Stimulated activated CD8-positive, alpha-beta memory T cell treated with anti-CD3 and anti-CD28 coated beads, Interleukin-15, amount 100 ng/mL, for 48 hours (primary cell): ENCODE data around the gene DAAM1.

Experiments used
- DNase-seq, 2 donors: peaks; one replicate each; pipeline ENCODE4 v3.0.0-alpha.2; 2020; ENCODE audit warnings: low read depth in 2 of 2

Gene DAAM1

DNA sequence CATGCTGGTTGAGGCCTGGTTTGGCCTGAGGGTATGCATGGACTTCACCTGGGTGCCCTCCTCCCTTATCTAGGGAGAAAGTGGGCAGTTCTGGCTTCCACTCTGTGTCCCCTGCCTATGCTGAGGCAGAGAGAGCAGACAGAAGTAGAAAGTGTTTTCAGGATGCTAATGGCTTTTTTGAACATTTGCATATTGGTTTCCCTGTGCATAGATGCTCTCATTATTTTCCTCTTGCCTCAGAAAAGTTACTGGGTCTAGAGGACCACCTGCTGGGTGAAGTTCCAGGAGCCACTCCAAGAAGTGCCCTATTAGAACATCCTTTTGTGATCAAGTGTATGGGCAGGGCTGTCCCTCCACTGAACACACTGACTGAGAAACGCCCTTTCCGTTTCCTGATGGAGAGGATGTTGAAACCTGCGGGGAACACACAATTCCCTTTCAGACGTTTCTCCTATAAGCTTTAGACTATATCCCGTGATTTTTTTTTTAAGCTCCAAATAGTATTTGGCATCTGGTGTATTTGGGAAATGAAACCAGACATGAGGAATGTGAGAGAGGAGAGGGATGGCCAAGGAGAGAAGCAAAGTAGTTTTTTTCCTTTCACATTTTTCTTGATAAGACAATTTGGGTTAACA, 66.6 kb downstream of the DAAM1 start:
- no peak for DNase-seq

DNA sequence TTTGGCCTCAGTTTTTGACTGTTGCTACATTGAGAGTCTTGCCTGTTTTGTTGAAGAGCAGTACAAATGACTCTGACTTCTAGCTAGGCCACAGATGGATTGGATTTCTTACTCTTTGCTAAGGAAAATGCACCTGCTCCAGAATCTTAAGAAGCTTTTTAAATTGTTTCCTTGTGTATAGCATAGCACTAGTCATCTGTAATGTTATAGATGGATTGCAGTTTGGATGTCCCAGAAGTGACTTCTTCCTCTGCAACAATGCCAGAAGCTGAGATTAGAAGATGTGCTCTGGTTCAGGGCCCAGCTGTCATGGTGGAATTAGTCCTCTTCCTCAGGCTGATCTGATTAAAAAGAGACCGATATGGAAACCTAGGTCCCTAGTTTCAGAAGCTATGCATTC, 67.9 kb downstream of the DAAM1 start:
- DNase-seq = no peak

DNA sequence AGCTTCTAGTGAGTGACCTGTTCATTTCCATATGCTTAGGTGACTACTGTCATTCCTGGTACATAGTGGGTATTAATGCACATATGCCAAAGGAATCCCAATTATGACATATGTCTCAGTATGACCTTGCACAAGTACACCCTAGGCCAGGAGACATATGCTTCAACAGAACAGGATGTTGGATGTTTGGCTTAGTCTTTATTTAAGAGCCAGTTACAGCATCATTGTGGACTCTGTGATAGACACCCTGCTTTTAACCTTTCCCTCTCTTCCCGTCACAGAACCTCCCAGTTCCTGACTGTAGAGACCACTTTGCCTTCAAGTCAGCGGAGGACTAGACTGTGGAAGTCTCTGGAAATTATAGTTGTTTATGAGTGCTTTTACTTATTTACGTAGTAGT, 72.9 kb downstream of the DAAM1 start:
- no peak for DNase-seq

- DNase-seq = no peak
These were observed 74.4 kb downstream of the DAAM1 start for GRCh38 chr14:59262717-59263454.

DNA sequence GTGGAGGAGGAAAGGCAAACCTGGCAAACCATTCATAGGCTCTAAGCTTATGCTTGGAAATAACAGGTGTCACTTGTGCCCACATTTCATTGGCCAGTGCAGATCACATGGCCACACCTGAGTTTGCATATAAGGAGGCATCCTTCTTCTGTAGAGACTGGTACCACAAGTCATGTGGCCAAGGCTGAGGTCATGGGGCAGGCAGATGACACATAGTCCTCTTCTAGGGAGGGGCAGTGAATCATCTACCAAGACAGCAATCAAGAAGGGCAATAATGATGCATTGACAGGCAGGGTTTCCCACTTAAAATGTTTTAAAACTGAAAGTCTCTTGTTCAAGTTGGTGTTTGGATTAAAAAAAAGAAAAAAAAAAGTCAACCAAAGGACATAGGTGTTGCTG, 77.3 kb downstream of the DAAM1 start:
- DNase-seq = peak; percentile 23 to 34

DNA sequence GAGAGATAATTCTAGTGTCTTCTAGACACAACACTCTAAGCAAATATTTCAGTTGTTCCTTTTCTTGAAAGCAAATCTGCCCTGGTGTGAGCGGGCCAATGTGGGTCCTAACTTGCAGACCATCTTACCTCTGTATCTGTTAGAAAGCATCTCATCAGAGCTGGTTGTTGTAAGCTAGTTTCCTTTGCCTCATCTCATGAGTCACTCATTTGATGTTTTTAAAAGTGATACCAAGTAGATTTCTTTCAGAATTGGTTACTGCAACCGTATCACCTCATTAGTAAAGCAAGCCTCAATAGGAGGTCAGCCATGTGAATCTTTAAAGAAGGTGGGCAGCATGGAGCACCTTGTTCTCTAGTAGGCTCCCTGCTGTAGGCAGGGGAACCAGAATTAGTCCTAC, 78.6 kb downstream of the DAAM1 start:
- no peak for DNase-seq

DNA sequence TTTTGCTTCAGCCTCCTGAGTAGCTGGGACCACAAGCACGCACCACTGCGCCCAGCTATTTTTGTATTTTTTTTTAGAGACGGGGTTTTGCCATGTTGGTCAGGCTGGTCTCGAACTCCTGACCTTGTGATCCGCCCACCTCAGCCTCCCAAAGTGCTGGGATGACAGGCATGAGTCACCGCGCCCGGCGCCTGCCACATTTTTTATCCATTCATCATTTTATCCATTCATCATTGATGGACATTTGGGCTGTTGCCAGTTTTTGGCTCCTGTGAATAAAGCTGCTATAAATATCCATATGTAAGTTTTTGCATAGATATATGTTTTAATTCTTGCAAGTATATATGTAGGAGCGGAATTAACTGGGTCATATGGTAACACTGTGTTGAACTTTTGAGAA, 79.5 kb downstream of the DAAM1 start:
- no peak for DNase-seq

DNA sequence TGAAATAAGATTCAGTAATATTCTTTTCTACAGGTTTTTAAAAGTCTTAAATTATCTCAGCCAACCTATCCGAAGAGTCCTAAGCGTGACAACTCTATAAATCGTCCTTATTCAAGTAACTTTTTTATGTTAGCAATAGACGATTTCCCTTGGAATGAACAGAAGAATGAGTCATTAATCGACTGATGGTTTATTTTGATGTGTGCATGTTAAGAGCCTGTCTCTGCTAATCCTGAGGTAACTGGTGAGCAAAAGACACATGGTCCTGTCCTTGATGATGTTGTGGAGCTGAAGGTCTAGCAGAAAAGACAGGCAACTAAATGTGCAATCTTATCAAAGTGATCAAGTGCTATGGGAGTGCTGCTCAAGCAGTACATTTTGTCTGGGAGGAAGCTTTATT, 80.4 kb downstream of the DAAM1 start:
- DNase-seq = no peak

GRCh38 chr14:59269466-59269865, 81.0 kb downstream of the DAAM1 start:
- DNase-seq = no peak

DNA sequence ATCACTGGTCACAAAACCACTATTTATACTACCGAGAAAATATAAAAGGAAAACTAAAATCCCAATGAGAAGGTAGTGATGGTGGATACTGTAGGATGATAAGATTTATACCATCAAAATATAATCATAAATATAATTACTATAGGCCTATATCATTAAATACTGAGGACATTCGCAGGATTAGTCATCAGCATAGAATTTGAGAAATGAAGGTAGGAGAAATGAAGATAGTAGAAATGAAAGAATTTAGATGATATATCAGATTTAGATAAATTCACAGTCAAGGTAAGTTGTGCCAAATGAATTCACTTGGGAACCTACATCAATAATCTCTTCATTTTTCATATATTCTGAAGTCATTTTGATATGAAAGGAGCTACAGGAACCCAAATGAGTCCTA, 82.8 kb downstream of the DAAM1 start:
- DNase-seq = no peak

DNA sequence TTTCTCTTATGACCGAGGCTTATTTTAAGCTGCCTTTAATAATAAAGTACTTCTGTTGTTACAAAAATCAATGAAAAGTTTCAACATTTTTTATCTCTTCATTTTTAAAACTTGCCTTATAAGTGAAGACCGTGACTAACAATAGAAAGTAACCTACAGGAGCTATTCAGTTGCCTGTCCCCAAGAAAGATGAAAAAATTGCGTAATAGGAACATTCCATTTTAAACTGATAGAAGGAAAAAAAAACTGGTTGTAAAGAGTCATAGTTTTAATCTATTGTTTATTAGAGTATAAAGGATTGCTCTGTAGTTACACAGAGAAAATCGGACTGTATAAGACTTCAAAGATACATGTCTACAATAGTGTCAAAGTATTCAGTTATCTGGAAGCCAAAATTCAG, 83.3 kb downstream of the DAAM1 start:
- DNase-seq = no peak

DNA sequence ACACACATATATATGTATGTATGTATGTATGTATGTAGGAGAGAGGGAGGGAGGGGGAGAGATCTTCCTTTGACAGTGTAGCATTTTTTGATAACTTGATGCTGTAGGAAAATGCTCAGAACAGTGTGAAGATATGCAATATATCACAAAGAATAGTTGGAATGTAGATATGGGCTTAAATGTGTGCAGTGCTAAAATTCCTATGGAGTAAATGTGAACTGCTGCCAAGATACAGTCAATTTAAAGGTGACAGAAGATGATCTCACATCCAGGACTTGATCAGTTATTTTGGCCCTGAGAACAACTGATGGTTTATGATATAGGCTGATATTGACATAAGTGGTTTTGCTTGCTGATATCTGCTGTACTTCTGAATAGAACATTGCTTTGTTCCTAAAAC, 84.2 kb downstream of the DAAM1 start:
- DNase-seq = no peak

- no peak for DNase-seq
These were observed 85.3 kb downstream of the DAAM1 start for GRCh38 chr14:59273737-59274136.

GRCh38 chr14:59274991-59275391, 86.5 kb downstream of the DAAM1 start:
- DNase-seq = no peak

DNA sequence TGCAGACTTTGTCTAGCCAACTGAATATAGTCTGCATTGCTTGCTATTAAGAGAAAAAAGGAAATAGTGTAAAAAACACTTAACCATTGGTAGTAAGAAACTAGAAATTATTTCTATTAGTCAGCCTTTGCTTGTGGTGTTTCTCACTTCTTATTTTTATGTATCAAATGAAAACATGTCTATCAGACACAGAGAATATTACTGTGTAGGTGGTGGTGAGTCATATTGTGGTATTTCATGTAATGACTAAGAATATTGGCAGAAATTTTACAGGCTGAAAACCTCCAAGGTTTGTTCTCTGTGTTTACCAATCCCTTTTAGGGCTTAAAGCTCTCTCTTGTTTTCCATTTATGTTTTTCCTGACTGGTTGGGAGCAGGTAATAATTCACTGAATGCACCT, 87.2 kb downstream of the DAAM1 start:
- no peak for DNase-seq

GRCh38 chr14:59276235-59276634, 87.8 kb downstream of the DAAM1 start:
- no peak for DNase-seq

- DNase-seq = no peak
These were observed 89.2 kb downstream of the DAAM1 start for GRCh38 chr14:59277659-59278058.

DNA sequence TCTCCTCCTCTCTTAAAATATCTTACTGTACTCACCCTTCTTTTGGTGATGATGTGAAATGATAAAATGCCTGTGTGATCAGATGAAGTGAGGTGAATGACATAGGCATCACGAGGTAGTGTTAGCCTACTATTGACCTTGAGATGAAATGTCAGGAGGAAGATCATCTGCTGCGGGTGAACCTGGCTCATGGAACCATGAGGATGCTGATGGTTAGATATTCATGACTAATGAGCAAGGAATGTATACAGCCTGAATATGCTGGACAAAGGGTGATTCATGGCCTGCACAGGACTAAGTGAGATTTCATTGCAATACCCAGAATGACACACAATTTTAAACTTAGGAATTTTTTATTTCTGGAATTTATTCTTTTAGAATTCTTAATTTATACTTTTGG, 89.6 kb downstream of the DAAM1 start:
- no peak for DNase-seq

DNA sequence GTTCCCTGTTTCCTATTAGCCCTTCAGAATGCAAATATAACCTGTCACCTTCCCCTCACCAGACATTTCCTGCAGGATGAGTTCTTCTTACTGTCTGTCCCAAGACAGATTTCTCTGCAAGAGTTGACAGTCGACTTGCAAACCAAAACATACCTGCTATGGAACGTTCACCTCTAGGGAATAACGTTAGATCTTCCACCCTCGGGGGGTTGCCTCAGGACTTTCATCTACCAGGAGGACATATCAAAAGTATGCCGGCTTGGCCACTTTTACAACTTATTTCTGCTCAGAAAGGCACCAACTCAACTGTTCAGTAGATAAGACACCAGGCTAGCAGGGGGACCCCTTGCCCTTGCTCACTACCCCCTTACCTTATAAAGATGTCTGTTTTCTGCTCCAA, 92.5 kb downstream of the DAAM1 start:
- DNase-seq = no peak

DNA sequence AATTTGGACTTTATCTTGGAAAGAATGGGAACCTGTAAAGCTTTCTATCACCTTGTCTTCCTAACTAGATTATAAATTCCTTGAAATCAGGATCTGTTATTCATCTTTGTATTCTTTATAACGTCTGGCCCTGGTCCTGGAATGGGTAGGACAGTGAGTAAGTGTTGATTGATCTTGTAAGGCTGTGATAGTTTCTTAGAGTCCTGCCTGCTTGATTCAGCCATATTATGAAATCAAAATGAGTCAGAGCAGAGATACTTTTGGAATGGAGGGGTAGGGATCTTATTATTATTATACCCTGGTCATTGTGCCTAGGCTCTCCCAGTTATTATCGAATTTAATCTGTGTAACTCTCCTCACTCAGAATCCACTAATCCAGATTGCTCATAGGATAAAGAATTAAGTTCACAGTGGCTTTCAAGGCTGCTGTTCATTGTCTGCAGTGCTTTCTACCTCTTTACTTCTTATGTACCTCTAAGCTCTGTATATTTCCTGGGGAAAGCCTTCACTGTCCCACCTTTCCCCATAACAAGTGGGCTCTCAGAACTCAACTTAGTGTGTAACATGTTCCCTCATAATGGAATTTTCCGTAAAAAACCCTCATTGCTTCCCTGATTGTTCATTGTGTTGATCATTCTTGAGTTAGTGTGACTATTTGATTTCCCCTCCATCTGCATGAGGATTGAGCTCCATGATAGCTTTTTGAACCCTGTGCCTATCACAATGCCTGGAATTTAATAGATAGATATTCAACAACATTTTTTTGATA, 93.3 kb downstream of the DAAM1 start:
- DNase-seq = no peak

GRCh38 chr14:59282378-59282765, 93.9 kb downstream of the DAAM1 start:
- no peak for DNase-seq

GRCh38 chr14:59283361-59283760, 94.9 kb downstream of the DAAM1 start:
- DNase-seq = no peak

GRCh38 chr14:59284059-59284458, 95.6 kb downstream of the DAAM1 start:
- no peak for DNase-seq
